Renal pelvis (tissue), 4 donors: ENCODE results near the gene CRYBA2. TPM values are rescaled to one million over a fixed set of nuclear protein-coding genes. Genes with fewer than 3 reads are reported as not detected.

Source experiments
- DNase-seq: peaks from one replicate; pipeline ENCODE4 v3.0.0-alpha.2; 2013
- polyA plus RNA-seq, 3 donors: library from polyadenylated mRNA; unstranded; fragments of 120-200 nt; gene quantifications; one replicate each; pipeline ENCODE4 v1.2.1, GENCODE V29; 2013; ENCODE audit not compliant: insufficient read length in 3 of 3

The CRYBA2 gene
- polyA plus RNA-seq, 3 donors, result not detected

DNA sequence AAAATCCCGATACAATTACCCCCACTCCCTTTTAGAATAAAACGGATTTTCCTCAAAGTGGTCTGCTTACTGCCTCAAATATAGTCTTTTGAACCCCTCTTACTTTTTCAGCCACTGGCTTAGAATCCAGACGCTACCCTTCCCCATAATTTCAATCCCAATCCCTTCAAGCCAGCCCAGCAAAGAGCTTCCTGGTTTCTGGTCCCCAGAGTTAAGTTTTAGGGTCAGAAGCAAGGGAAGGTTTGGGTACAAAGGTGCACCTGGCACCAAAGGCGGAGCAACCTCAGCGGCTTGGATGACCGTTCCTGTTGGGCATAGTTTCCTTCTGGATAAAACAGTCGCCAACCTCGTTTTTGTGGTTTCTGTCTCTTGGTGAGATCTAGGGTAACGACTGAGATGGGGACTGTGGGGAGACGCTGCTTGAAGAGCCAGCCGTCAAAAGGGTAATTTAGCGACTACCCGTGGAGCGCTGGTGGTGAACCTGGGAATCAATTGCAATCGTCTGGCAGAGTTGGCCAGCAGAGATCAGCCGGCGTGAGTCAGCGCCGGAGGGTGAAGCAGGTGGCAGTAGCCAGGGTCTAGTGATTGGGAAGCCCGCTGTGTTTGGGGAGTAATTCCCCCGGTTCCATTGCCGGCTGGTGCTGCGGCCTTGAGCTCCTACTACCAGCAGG, 9.8 kb downstream of the CRYBA2 start:
- no peak for DNase-seq

DNA sequence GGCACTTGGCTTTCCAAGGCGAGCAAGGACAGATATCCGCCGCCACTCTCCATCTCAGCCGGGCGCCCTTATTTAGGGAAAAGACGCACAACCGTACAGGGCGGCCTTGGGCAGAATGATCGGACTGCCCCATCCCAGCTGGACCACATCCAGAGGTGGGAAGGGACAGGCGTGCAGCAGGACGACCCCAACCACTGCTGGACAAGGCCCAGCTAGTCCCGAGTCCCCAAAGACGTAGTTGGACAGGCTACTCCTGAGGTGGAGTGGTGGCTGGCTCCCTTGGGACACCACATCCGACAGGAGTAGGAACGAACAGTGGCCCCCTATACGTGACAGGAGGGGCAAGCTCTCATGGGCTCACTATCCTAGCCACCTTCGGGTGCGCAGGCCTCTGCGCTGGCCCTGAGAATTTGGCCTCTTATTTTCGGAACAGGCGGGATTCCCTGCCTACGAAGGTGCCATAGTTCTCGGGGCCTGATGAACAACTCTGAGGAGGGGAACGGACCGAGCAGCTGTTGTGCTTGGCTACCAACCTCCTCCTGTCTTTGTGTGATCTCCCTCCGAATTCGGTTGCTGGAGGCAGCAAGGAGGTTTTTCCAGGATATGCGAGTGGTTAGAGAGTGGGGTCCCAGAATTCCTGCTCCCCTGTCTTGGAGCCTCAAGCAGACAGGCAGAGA, 10.5 kb downstream of the CRYBA2 start:
- no peak for DNase-seq

DNA sequence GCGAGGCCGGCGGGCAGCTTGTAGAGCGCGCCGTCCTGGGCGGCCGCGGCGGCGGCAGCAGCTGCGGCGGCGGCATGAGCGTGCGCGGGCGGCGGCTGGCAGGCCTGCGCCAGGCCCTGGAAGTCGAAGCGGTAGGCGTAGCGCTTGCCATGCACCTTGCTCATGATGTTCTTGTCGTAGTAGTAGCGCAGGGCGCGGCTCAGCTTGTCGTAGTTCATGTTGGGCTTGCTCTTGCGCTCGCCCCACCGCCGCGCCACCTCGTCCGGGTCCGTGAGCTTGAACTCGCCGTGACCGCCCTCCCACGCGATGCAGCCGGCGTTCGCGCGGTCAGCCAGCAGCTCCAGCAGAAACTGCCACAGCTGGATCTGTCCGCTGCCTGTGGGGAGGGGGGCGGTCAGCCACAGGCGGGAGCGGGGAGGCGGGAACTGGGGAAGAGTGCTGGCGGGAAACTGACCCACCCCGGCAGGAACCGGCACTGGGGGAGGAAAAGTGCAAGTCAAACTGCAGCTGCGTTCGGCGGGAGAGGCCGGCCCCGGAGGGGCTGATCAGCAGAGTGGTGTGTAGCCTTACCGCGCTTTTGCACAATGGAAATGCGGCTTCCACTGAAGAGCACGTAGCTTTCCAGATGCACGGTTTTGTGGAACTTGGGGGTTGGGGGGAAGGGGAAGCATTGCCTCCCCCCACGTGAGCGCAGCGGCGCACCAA, 11.2 kb downstream of the CRYBA2 start:
- DNase-seq, result no peak

DNA sequence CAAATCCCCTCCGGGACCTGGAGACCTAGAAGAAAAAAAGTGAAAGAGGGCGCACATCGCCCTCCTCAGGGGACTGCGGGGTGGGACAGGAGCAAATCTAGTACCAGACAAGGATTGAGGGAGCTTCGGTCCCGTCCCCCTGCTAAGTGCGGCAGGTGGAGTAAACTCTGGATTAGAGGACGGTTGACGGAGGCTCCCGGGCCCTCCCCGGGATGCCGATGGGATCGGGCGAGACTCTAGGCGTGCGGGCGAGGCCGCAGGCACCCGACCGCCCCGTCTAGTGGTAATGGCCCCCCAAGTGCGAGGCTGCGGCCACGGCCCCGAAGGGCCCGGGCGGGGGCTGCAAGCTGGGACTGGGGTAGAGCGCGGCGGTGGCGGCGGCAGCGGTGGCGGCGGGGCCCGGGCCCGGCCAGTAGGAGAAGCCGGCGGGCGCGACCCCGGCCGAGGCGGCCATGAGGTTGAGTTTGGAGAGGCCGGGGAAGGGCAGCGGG, 11.8 kb downstream of the CRYBA2 start:
- DNase-seq, result no peak

DNA sequence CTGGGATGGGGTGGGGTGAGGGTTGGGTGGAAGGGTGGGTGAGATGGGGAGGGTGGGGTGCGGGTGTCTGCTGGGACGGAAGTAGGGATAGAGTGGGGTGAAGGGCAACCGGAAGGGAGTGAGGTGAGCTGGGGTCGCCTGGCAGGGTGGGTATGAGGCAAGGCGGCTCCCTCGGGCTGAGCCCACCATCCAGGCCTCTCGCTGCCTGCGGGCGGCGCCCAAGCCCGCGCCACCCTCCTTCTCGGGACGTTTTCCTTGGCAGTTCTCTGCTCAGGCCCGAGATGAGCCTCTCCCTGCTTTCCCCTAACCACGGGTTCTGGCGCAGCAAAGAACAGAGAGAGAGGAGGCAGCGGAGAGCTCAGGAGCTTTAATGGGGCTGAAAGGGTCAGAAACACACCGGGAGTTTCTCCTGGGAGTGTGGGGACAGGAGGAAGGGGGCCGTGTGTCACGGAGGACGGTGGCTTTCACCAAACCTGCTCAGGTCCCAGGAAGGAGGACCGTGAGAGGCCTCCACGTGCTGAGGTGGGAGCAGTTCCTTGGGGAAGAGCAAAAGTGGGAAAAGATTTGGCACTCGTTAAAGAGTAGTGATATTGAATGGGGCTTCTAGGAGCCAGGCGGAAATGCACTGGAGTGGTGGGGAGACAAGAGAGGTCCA, 12.4 kb downstream of the CRYBA2 start:
- no peak for DNase-seq

DNA sequence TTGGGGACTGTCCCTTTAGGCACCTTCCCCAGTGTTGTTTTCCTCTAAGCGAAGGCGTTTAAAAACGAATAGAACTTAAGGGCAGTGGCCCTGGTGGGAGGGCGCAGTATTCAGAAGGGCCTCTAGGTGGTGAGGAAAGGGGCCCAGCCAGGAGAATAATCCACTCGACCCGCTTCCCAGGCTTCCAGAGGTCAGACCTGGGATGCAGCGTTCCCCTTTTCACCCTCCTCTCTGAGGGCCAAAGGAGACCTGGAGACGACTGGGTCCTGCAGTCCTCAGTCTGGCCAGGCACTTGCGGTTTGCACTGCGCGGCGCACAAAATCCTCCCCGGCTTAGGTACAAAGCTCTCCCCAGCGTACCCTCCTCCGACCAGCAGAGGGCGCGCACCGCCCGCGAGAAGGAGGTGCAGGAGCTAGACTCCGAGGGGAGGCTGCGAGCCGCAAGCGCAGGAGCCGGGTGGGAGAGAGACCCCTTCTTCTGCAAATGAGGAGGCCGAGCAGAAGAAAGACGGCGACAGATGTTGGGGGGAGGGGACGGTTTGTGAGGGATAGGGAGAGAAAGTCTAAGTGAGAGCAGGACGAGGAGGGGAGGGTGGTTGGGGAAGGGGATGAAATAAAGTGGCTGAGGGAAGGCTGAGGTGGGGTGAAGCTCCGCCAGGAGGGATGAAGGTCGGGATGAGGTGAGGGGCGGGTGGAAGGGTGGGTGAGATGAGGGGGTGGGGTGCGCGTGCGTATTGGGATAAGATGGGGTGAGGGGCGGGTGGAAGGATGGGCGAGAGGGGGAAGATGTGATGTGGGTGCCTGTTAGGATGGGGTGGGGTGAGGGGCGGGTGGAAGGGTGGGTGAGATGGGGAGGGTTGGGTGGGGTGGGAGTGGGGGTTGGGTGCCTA, 13.1 kb downstream of the CRYBA2 start:
- peak; percentile 74 for DNase-seq

DNA sequence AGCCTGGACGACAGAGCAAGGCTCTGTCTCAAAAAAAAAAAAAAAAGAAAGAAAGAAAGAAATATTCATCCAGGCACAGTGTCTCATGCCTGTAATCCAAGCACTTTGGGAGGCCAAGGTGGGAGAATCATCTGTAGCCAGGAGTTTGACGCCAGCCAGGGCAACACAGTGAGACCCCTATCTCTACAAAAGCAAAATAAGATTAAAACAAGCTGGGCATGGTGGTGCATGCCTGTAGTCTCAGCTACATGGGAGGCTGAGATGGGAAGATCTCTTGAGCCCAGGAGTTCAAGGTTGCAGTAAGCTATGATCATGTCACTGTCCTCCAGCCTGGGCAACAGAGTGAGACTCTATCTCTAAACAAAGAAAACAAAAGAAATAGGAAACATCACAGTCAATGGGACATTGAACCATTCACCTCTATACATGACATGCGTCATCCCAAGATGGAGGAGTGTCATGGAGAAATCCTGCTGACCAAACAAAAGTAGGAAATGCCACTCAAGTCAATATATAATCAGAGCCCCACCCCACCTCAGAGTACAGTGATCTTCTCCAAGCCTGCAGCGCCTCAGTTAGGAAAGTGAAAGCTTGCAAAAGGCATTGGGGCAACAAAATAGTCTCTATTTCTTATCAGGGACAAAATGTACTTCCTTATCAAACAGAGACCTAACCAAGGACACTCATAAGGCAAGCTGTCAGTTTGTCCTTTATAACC, 18.0 kb downstream of the CRYBA2 start:
- no peak for DNase-seq

DNA sequence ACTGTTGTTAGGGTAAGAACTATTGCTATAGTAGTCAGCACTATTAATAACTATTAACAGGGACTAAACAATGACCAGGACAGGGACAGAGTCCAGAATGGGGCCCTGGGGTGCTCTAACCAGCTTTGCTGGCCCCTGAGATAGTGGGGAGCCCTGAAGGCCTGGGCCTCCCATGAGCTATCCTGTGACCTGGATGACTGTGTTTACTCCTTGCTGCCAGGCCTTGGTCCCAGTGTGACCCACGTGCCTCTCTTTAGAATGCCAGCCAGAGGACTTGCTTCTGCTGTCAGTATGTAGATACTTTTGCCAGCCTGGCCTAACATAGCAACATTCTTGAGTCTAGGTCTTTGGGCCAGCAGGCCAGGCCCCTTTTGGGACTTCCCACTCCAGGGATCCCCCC, 22.3 kb downstream of the CRYBA2 start:
- no peak for DNase-seq

DNA sequence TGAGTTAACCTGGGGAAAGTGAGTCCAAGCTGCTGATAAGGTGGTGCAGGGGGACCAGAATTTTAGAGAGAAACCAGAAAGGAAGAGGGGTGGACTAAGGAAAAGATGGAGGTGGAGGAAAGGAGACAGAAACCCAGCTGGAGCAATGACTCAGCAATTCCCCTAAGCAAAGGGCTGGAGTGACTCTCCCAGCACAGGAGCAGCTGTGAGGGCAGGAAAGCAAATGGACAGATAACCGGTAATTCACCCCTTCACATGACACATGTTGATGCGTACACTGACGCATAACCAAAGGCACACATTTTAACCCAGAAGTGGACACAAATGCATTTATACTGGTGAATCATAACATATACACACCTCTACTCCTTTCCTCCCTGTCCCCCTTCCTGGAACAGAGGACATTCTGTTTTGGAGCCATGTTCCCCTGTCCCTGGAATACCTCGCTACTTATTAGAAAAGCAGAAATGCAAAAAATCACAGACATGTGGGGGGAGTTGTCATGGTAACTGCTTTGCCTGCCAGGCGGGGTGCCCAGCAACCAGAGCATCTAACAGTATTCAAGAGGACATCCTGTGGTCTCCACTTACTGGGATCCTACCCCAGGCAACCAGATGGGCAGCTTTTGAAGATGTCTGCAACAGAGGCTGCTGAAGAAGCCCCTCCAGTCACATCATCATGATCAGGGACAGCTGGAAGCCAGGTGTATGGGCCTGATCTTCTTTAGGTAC, 29.0 kb downstream of the CRYBA2 start:
- no peak for DNase-seq

DNA sequence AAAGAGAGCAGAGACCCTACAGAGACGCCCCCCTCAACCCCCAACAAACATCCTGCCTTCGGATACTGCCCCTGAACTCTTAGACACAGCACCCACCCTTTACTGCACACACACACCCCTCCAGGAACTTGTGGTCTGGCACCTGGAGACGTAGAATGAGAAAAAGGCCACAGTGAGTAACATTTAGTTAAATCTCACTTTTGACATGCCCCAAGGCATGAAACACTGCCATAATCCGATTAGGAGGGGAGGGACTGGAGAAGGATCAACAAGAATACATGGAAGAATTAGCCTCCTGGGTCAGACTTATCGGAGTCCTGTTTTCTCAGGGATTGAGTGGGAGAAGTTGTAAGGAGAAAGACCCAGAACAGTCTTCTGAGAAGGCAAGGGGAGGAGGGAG, 29.6 kb downstream of the CRYBA2 start:
- DNase-seq, result no peak

DNA sequence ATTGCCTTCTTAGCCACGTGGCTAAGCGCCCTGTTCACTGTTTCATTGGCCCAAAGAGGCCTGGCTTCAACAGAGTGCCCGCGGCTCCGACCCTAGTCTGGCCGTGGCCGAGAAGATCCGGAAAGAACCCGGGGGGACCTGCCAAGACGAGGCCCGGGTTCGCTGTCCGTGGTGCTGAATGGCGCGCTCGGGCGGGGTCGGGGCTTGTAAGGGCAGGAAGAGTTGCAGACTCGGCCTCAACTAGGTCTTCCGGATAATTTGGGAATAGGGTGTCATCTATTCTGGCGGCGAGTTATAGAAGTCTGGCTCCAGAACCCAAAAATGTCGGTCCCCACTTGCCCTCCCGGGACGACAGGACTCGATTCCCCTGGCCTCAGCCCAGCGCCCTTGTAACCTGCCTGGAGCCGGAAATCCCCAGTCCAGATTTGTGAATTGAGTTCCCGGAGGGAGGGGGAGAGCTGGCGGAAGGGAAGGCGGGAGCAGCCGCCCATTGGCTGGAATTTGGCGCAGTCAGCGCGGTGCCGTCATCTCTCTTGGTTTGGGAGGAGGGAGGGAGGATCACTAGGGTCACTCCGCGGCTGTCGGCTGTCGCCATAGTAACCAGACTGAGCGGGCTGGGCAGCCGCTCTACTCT, 30.2 kb downstream of the CRYBA2 start:
- DNase-seq, result peak; percentile 86

DNA sequence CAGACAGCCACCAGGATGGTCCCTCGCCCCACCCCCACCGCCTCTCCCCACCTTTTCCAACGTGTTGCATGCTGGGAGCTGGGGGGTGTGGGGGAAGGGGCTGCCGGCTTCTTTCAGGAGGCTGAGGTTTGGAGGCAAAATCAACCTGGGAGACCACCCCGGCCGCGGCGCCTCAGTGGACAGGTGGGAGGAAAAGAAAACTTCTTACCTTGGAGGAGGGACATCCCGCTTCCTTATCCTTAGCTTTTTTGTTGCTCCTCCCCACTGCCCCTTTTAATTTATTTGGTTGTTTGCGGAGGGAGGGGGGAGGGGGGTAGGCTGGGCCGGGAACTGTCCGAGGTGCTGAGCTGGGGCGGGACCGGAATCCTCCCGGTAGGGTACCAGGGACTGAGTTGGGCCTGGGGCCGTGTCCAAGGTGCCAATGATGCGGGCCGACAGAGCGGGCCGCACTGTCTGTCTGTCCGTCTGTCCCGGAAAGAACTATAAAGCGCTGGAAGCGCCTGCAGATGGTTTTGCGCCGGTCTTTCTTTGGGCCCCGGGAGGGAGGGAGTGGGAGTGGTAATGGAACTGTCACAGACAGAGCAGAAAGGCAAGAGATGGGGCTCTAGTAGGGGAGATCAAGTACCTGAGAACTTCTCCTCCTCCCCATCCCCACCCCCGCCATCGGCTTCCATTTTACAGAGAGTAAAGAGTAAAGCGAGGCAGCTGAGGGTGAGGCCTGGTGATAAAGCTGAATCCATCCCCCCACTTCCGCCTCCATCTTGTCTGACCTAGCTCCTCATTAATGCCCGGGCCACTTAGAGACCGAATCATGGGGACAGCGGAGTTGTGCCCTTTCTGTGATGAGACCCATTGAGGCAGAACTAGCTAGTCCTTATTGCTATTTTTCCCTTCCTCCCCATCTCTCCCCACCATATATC, 31.3 kb downstream of the CRYBA2 start:
- DNase-seq, result no peak

DNA sequence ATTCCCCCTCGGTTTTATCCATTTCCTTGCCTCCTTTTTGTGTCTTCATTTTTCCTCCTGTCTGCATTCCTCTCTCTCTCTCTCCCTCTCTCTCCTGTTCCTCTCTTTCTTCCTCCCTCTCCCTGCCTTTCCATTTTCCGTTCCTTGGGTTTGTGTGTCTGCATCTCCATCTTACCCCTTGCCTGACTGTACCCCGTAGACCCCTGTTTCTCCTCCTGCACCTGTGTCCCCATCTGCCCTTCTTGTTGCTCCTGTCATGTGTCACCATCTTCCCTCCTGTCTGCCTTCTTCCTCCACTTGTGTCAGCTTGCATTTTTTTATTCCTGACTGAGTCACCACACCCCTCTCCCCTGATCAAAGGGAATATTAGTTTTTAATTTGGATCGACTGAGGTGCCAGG, 32.0 kb downstream of the CRYBA2 start:
- DNase-seq, result no peak

DNA sequence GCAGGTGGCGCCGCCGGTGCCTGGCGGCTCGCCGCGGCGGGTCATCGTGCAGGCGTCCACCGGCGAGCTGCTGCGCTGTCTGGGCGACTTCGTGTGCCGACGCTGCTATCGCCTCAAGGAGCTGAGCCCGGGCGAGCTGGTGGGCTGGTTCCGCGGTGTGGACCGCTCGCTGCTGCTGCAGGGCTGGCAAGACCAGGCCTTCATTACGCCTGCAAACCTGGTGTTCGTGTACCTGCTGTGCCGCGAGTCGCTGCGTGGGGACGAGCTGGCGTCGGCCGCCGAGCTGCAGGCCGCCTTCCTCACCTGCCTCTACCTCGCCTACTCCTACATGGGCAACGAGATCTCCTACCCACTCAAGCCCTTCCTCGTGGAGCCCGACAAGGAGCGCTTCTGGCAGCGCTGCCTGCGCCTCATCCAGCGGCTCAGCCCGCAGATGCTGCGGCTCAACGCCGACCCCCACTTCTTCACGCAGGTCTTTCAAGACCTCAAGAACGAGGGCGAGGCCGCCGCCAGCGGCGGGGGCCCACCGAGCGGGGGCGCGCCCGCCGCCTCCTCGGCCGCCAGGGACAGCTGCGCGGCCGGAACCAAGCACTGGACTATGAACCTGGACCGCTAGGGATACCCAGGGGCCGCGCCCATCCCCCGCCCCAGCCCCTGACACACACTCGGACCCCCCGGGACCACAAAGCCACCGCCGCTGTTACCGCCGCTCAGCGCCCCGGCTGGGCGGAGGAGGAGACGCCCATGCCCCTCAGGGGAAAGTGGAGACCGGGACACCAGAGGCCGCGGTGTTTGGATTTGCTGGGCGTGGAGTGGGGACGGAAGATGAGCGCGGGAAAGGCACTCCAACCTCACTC, 32.7 kb downstream of the CRYBA2 start:
- no peak for DNase-seq

DNA sequence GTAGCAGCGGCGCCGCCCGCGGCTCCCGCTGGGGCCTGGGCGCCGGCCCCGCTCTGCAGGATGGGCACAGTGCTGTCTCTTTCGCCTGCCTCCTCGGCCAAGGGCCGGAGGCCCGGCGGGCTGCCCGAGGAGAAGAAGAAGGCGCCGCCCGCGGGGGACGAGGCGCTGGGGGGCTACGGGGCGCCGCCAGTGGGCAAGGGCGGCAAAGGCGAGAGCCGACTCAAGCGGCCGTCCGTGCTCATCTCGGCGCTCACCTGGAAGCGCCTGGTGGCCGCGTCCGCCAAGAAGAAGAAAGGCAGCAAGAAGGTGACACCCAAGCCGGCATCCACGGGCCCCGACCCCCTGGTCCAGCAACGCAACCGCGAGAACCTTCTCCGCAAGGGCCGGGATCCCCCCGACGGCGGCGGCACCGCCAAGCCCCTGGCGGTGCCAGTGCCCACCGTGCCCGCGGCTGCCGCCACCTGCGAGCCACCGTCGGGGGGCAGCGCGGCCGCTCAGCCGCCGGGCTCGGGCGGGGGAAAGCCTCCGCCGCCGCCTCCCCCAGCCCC, 33.4 kb downstream of the CRYBA2 start:
- DNase-seq, result no peak

DNA sequence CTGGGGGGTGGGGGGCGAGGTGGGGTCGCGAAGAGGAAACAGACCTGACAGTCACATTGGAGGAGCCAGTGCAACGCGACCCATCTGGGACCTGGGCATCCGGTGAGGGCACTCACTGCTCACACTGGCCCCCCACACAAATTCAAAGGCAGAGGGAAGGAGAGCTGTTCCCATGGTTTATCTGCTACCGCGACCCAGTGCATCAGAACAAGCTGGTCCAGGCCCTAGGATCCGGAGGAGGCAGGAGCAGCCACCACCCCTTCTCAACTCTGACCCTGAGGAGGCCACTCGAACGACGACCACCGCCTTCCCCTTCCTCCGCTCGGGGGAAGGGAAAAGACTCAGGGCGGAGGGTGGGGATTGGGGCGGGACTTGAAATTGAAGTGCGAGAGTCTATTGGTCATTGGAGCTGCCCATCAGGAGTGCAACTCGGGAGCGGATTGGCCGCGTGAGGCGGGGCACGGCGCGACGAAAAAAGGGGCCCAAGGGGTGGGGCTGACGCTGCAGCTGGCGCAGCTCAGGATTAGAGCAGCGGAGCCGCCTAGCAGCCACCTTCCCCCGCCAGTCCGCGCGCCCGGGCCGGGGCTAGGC, 34.0 kb downstream of the CRYBA2 start, which contains the start of gene CDK5R2:
Gene CDK5R2 (plus strand): TSS at position 526 of the 591 bp plus-strand sequence. CDS start 155 bp downstream, outside the sequence.
- peak; percentile 87 for DNase-seq

DNA sequence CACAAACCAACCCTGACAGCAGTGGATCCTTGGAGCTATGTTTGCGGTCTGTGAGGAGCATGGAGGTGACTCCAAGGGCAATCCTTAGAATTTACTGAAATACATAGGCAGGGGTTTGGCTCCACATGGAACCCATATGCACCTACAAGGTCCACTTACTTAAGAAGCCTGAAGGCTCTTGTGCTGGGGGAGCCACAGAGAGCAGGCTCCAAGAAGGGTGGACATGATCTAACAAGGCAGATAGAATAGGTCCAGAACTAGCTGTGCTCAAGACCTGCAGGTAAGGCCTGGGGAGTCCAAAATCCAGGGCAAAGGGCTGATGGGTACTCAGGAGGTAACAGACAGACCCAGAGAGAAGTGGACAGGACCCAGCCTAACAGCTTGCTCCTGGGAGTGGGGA, 34.9 kb downstream of the CRYBA2 start:
- no peak for DNase-seq
